Measurements from ENCODE around the gene UNC93B1.
"Not testable (repeated sequence)": the region's sequence is repeated elsewhere in the genome, so short reads cannot be mapped to it uniquely, and the experiment has no call there.

The UNC93B1 gene

GRCh38 chr11:67996622-67997474, 7.0 kb downstream of the UNC93B1 start:
- Histone ChIP-seq H3K9ac (ENCODE audit: low read length) (no peak overlapping the region), H3K27ac (ENCODE audit: low read depth, low read length) (no peak overlapping the region), H3K4me1 (ENCODE audit: control insufficient read depth, insufficient read depth, low read length) (no peaks in the 10 kb centered on the region), H3K36me3 (ENCODE audit: control insufficient read depth, insufficient read depth, low read length) (no peaks in the 10 kb centered on the region), H3K4me3 (ENCODE audit: low read length) (peak overlapping the region; percentile 25), H3K27me3 (ENCODE audit: control insufficient read depth, insufficient read depth, low read length) (no peaks in the 10 kb centered on the region)

GRCh38 chr11:67996051-67996450, 7.8 kb downstream of the UNC93B1 start:
- Histone ChIP-seq H3K27me3 (ENCODE audit: control insufficient read depth, insufficient read depth, low read length) (no peaks in the 10 kb centered on the region), H3K36me3 (ENCODE audit: control insufficient read depth, insufficient read depth, low read length) (no peaks in the 10 kb centered on the region), H3K9ac (ENCODE audit: low read length) (no peak overlapping the region), H3K27ac (ENCODE audit: low read depth, low read length) (no peak overlapping the region), H3K4me1 (ENCODE audit: control insufficient read depth, insufficient read depth, low read length) (no peaks in the 10 kb centered on the region), H3K4me3 (ENCODE audit: low read length) (no peak overlapping the region)

- H3K4me1 ChIP-seq (ENCODE audit: control insufficient read depth, insufficient read depth, low read length); H3K36me3 ChIP-seq (ENCODE audit: control insufficient read depth, insufficient read depth, low read length); H3K27ac ChIP-seq (ENCODE audit: low read depth, low read length); H3K4me3 ChIP-seq (ENCODE audit: low read length); H3K27me3 ChIP-seq (ENCODE audit: control insufficient read depth, insufficient read depth, low read length); H3K9ac ChIP-seq (ENCODE audit: low read length): not testable (repeated sequence)
Measured at GRCh38 chr11:67995579-67995978, 8.3 kb downstream of the UNC93B1 start.

- H3K9ac ChIP-seq (ENCODE audit: low read length); H3K27me3 ChIP-seq (ENCODE audit: control insufficient read depth, insufficient read depth, low read length): not testable (repeated sequence)
Measured at GRCh38 chr11:67995129-67995528, 8.8 kb downstream of the UNC93B1 start.

GRCh38 chr11:67994387-67994786, 9.5 kb downstream of the UNC93B1 start:
- H3K27me3 ChIP-seq (ENCODE audit: control insufficient read depth, insufficient read depth, low read length); H3K4me1 ChIP-seq (ENCODE audit: control insufficient read depth, insufficient read depth, low read length); H3K9ac ChIP-seq (ENCODE audit: low read length); H3K4me3 ChIP-seq (ENCODE audit: low read length); H3K27ac ChIP-seq (ENCODE audit: low read depth, low read length); H3K36me3 ChIP-seq (ENCODE audit: control insufficient read depth, insufficient read depth, low read length): not testable (repeated sequence)

More at GRCh38 chr11:67995129-67995528, 8.8 kb downstream of the UNC93B1 start:
- not testable (repeated sequence) for H3K4me3 ChIP-seq (ENCODE audit: low read length); H3K27ac ChIP-seq (ENCODE audit: low read depth, low read length); H3K4me1 ChIP-seq (ENCODE audit: control insufficient read depth, insufficient read depth, low read length); H3K36me3 ChIP-seq (ENCODE audit: control insufficient read depth, insufficient read depth, low read length)

- H3K36me3 ChIP-seq (ENCODE audit: control insufficient read depth, insufficient read depth, low read length); H3K9ac ChIP-seq (ENCODE audit: low read length); H3K27ac ChIP-seq (ENCODE audit: low read depth, low read length); H3K4me1 ChIP-seq (ENCODE audit: control insufficient read depth, insufficient read depth, low read length); H3K4me3 ChIP-seq (ENCODE audit: low read length); H3K27me3 ChIP-seq (ENCODE audit: control insufficient read depth, insufficient read depth, low read length): not testable (repeated sequence)
Measured at GRCh38 chr11:67993821-67994220, 10.1 kb downstream of the UNC93B1 start.

- H3K36me3 ChIP-seq (ENCODE audit: control insufficient read depth, insufficient read depth, low read length); H3K4me1 ChIP-seq (ENCODE audit: control insufficient read depth, insufficient read depth, low read length); H3K27ac ChIP-seq (ENCODE audit: low read depth, low read length); H3K9ac ChIP-seq (ENCODE audit: low read length); H3K27me3 ChIP-seq (ENCODE audit: control insufficient read depth, insufficient read depth, low read length); H3K4me3 ChIP-seq (ENCODE audit: low read length): not testable (repeated sequence)
Measured at GRCh38 chr11:67991347-67992121, 12.4 kb downstream of the UNC93B1 start.

- H3K4me1 ChIP-seq (ENCODE audit: control insufficient read depth, insufficient read depth, low read length); H3K36me3 ChIP-seq (ENCODE audit: control insufficient read depth, insufficient read depth, low read length); H3K4me3 ChIP-seq (ENCODE audit: low read length); H3K9ac ChIP-seq (ENCODE audit: low read length); H3K27ac ChIP-seq (ENCODE audit: low read depth, low read length); H3K27me3 ChIP-seq (ENCODE audit: control insufficient read depth, insufficient read depth, low read length): not testable (repeated sequence)
Measured at GRCh38 chr11:67990546-67991346, 13.2 kb downstream of the UNC93B1 start.

- not testable (repeated sequence) for H3K4me3 ChIP-seq (ENCODE audit: low read length); H3K27ac ChIP-seq (ENCODE audit: low read depth, low read length); H3K4me1 ChIP-seq (ENCODE audit: control insufficient read depth, insufficient read depth, low read length); H3K27me3 ChIP-seq (ENCODE audit: control insufficient read depth, insufficient read depth, low read length); H3K9ac ChIP-seq (ENCODE audit: low read length); H3K36me3 ChIP-seq (ENCODE audit: control insufficient read depth, insufficient read depth, low read length)
Measured at GRCh38 chr11:67985302-67985701, 18.6 kb downstream of the UNC93B1 start.

GRCh38 chr11:67983951-67984350, 19.9 kb downstream of the UNC93B1 start:
- H3K27me3 ChIP-seq (ENCODE audit: control insufficient read depth, insufficient read depth, low read length) = no peaks in the 10 kb centered on the region
- H3K9ac ChIP-seq (ENCODE audit: low read length) = no peak overlapping the region
- no peaks in the 10 kb centered on the region for H3K36me3 ChIP-seq (ENCODE audit: control insufficient read depth, insufficient read depth, low read length)
- no peak overlapping the region for H3K4me3 ChIP-seq (ENCODE audit: low read length)
- no peak overlapping the region for H3K27ac ChIP-seq (ENCODE audit: low read depth, low read length)
- H3K4me1 ChIP-seq (ENCODE audit: control insufficient read depth, insufficient read depth, low read length) = no peaks in the 10 kb centered on the region

- not testable (repeated sequence) for H3K9ac ChIP-seq (ENCODE audit: low read length); H3K4me1 ChIP-seq (ENCODE audit: control insufficient read depth, insufficient read depth, low read length); H3K27ac ChIP-seq (ENCODE audit: low read depth, low read length); H3K36me3 ChIP-seq (ENCODE audit: control insufficient read depth, insufficient read depth, low read length); H3K27me3 ChIP-seq (ENCODE audit: control insufficient read depth, insufficient read depth, low read length); H3K4me3 ChIP-seq (ENCODE audit: low read length)
Measured at GRCh38 chr11:67982255-67982857, 21.5 kb downstream of the UNC93B1 start.

GRCh38 chr11:67981226-67981625, 22.7 kb downstream of the UNC93B1 start:
- not testable (repeated sequence) for H3K4me3 ChIP-seq (ENCODE audit: low read length); H3K27me3 ChIP-seq (ENCODE audit: control insufficient read depth, insufficient read depth, low read length); H3K9ac ChIP-seq (ENCODE audit: low read length)

More at GRCh38 chr11:67981226-67981625, 22.7 kb downstream of the UNC93B1 start:
- H3K4me1 ChIP-seq (ENCODE audit: control insufficient read depth, insufficient read depth, low read length); H3K36me3 ChIP-seq (ENCODE audit: control insufficient read depth, insufficient read depth, low read length); H3K27ac ChIP-seq (ENCODE audit: low read depth, low read length): not testable (repeated sequence)
